Tibial nerve (tissue), 4 donors: ENCODE results near the gene CPNE6. TPM values are rescaled to one million over a fixed set of nuclear protein-coding genes. Genes with fewer than 3 reads are reported as not detected.
A peak's percentile ranks its signal among the peaks of the same experiment; 100 is the strongest.

Experiments
- DNase-seq, 2 donors: peaks; one replicate each; pipeline ENCODE4 v3.0.0-alpha.2; 2019; ENCODE audit warnings: low spot score in 2 of 2
- H3K27ac ChIP-seq, 4 donors: fragments of 200-600 bp; sonication (generic) in 3 of 4; one replicate each; pipeline ENCODE4 v1.5.1; 2017 to 2019; ENCODE audit warnings: mild to moderate bottlenecking in 1 of 4
- H3K27me3 ChIP-seq, 2 donors: fragments of 200-600 bp; sonication (generic) in 1 of 2; one replicate each; pipeline versions ENCODE4 v1.5.1 to v1.6.0; 2017 to 2019
- H3K36me3 ChIP-seq, 3 donors: fragments of 200-600 bp; sonication (generic); one replicate each; pipeline ENCODE4 v1.5.1; 2018 to 2019
- H3K4me1 ChIP-seq, 4 donors: fragments of 200-600 bp; sonication (generic) in 3 of 4; one replicate each; pipeline ENCODE4 v1.5.1; 2017 to 2019
- H3K4me3 ChIP-seq, 4 donors: fragments of 200-600 bp; sonication (generic) in 3 of 4; one replicate each; pipeline ENCODE4 v1.5.1; 2017 to 2019; ENCODE audit warnings: mild to moderate bottlenecking in 1 of 4, moderate library complexity in 1 of 4
- H3K9me3 ChIP-seq, 4 donors: fragments of 200-600 bp; sonication (generic) in 3 of 4; one replicate each; pipeline ENCODE4 v1.5.1; 2017 to 2019
- EP300 ChIP-seq, 2 donors: sonication (generic); formaldehyde crosslinking; IDR thresholded peaks; one replicate each; pipeline ENCODE4 v1.6.1; 2017; ENCODE audit warnings: antibody characterized with exemption in 2 of 2, mild to moderate bottlenecking in 1 of 2
- POLR2A ChIP-seq, 2 donors: fragments of 450-650 bp; IDR thresholded peaks; one replicate each; pipeline ENCODE4 v1.6.1; 2017; ENCODE audit warnings: antibody characterized with exemption in 2 of 2, mild to moderate bottlenecking in 2 of 2, moderate library complexity in 2 of 2
- WGBS, 2 donors: methylation state at CpG; one replicate each; pipeline ENCODE4 v1.1.5; 2018; 5-methylcytosine and 5-hydroxymethylcytosine counted together
- total RNA-seq, 4 donors: library from RNA; depleted of rRNA; stranded (reverse); fragments of >200 nt; gene quantifications; one replicate each; pipeline ENCODE4 v1.1.0, GENCODE V29; 2016
- TF ChIP-seq, protein P1 (sequence below), 5 experiments: fragments of 200-600 bp in 3 of 5; fragments of 450-650 bp in 2 of 5; sonication (generic) in 3 of 5; IDR thresholded peaks; one replicate each; pipeline ENCODE4 v1.5.1; 2016 to 2019; ENCODE audit warnings: antibody characterized with exemption in 5 of 5, mild to moderate bottlenecking in 3 of 5, moderate library complexity in 2 of 5

The CPNE6 gene
- total RNA-seq, 4 donors from 2014 or later, result not detected

DNA sequence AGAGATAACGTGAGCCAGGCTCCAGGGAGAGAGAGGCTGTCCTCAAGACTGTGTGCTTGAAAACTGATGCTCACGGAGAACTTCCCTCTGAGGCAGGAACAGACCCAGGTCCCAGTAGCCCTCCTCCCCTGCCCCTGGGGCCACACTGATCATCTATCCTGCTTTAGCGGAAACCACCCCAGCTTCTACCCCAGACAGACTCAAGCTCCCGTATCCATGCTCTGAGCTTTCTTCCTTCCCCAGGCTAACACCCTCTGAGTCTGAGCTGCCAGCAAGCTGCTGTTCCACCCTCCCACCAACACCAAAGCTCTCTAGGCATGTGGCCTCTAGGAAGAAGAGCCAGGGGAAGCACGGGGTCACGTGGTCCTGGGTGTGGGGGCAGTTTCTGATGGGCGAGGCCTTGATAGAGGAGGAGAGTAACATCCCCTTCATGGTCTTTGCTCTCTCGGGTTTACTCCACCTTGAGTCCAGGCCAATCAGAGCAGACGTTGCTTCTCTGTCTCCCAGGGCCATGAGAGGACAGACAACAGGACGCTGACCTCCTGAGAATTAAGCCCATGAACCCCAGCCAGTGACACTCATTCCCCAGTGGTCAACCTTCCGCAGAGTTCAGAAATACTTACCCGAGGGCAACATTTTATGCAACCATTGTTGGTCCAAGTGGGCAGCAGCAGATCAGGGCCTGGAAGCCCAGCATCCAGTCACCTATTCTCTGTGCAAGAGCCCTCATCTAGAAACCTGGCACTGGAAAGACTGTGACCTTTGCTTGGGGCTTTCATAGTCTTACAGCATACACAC lies 24.1 kb downstream of the CPNE6 start:
- H3K36me3 ChIP-seq, result peaks cover 0 to 26% (median 13%) of the 10 kb centered on the region in 3 donors
- H3K27me3 ChIP-seq, result no peaks in the 10 kb centered on the region
- H3K9me3 ChIP-seq, result no peaks in the 10 kb centered on the region
- 60 to 61% methylated on average over 12 of the region's 12 CpGs for WGBS, 2 donors
- peak overlapping the region; percentile 67 to 98 (median 84) for H3K4me3 ChIP-seq
- TF ChIP-seq, protein P1, sequence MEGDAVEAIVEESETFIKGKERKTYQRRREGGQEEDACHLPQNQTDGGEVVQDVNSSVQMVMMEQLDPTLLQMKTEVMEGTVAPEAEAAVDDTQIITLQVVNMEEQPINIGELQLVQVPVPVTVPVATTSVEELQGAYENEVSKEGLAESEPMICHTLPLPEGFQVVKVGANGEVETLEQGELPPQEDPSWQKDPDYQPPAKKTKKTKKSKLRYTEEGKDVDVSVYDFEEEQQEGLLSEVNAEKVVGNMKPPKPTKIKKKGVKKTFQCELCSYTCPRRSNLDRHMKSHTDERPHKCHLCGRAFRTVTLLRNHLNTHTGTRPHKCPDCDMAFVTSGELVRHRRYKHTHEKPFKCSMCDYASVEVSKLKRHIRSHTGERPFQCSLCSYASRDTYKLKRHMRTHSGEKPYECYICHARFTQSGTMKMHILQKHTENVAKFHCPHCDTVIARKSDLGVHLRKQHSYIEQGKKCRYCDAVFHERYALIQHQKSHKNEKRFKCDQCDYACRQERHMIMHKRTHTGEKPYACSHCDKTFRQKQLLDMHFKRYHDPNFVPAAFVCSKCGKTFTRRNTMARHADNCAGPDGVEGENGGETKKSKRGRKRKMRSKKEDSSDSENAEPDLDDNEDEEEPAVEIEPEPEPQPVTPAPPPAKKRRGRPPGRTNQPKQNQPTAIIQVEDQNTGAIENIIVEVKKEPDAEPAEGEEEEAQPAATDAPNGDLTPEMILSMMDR (IDR thresholded peaks at IDR 0.05), result no peak
- TF ChIP-seq POLR2A (IDR thresholded peaks at IDR 0.05) (peak in 1 of 2 donors; percentile 46), EP300 (IDR thresholded peaks at IDR 0.05) (peak in 1 of 2 donors; percentile 12)
- DNase-seq, result peak; percentile 37 to 61
- peak overlapping the region; percentile 88 to 98 (median 93) for H3K27ac ChIP-seq
- H3K4me1 ChIP-seq, result peaks cover 0 to 33% (median 12%) of the 10 kb centered on the region in 4 donors

DNA sequence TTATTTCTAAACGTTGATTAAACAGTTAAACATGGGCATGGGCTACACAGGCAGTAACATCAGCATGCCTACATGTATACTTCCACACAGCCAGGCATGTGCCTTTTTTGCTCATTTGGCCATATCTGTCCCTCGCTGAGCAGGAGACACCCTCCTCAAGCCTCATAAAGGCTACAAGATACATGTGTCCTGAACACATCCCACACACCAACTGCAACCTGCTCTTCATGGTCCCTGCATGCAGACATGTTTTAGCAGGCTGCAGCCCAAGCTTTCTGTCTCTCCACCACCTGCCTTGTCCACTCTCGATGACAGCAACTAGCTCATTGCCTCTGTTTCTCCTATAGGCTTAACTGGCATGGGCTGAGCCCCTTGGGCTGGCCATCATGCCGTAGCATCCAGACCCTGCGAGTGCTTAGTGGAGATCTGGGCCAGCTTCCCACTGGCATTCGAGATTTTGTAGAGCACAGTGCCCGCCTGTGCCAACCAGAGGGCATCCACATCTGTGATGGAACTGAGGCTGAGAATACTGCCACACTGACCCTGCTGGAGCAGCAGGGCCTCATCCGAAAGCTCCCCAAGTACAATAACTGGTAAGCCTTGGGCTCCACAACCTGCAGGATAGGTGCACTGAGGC lies 25.3 kb downstream of the CPNE6 start:
- 96 to 97% methylated on average over 6 to 7 of the region's 8 CpGs for WGBS, 2 donors
- Histone ChIP-seq H3K4me1 (peaks cover 0 to 33% (median 12%) of the 10 kb centered on the region in 4 donors), H3K36me3 (peaks cover 0 to 38% (median 13%) of the 10 kb centered on the region in 3 donors), H3K4me3 (no peak overlapping the region), H3K27ac (no peak overlapping the region), H3K9me3 (no peaks in the 10 kb centered on the region), H3K27me3 (no peaks in the 10 kb centered on the region)
- DNase-seq, result no peak
- TF ChIP-seq EP300 (IDR thresholded peaks at IDR 0.05) (no peak), POLR2A (IDR thresholded peaks at IDR 0.05) (no peak)
- TF ChIP-seq, protein P1 (IDR thresholded peaks at IDR 0.05), result no peak

DNA sequence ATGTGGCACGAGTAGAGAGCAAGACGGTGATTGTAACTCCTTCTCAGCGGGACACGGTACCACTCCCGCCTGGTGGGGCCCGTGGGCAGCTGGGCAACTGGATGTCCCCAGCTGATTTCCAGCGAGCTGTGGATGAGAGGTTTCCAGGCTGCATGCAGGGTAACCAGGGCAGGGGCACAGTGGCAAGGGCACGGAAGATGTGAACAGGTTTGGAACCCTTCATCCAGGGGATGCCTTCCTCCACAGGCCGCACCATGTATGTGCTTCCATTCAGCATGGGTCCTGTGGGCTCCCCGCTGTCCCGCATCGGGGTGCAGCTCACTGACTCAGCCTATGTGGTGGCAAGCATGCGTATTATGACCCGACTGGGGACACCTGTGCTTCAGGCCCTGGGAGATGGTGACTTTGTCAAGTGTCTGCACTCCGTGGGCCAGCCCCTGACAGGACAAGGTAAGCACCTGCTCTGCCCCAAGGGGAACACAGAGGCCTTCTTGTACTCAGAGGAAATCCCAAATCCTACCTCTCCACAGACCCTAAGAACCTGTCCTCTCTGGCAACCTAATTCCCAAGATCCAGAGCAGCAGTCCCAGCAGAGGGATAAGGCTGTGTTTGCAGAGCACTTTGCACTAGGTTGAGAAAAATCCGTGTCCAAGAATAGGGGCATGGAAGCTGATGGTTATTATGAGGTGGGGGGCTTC lies 27.0 kb downstream of the CPNE6 start:
- no peak for TF ChIP-seq EP300 (IDR thresholded peaks at IDR 0.05)
- TF ChIP-seq, protein P1 (IDR thresholded peaks at IDR 0.05), result no peak
- TF ChIP-seq POLR2A (IDR thresholded peaks at IDR 0.05), result no peak
- 93 to 95% methylated on average over 15 to 16 of the region's 16 CpGs for WGBS, 2 donors
- Histone ChIP-seq H3K36me3 (peaks cover 0 to 50% (median 13%) of the 10 kb centered on the region in 3 donors), H3K4me3 (no peak overlapping the region), H3K4me1 (peaks cover 0 to 22% (median 8%) of the 10 kb centered on the region in 4 donors), H3K9me3 (no peaks in the 10 kb centered on the region), H3K27me3 (no peaks in the 10 kb centered on the region), H3K27ac (no peak overlapping the region)
- DNase-seq, result no peak

DNA sequence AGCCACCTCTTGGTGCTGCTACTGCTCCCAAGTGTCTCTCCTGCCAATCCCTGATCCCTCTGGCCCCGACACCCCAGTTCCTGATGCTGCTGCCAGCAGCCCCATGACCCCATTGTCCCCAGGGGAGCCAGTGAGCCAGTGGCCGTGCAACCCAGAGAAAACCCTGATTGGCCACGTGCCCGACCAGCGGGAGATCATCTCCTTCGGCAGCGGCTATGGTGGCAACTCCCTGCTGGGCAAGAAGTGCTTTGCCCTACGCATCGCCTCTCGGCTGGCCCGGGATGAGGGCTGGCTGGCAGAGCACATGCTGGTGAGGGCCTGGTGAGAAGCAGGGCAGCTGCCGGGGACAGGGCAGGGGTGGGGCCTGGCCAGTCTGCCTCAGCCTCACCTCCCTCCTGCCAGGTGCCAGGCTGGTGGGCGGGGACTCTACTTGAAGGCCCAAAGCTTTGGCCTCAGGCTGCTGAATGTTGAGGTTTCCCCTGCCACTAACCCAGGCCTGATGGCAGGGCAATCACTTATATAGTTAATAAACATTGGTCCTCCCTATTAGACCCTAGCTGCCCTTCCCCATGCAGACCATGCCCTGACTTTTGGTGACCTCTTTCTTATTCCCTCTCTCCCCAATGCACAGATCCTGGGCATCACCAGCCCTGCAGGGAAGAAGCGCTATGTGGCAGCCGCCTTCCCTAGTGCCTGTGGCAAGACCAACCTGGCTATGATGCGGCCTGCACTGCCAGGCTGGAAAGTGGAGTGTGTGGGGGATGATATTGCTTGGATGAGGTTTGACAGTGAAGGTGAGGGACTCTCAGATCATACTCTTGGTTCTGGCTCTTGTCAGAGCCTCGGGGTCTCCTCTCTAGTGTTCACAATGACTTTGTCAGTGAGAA lies 27.8 kb downstream of the CPNE6 start:
- Histone ChIP-seq H3K4me1 (peaks cover 0 to 16% (median 6%) of the 10 kb centered on the region in 4 donors), H3K27ac (no peak overlapping the region), H3K9me3 (no peaks in the 10 kb centered on the region), H3K4me3 (no peak overlapping the region), H3K36me3 (peaks cover 0 to 58% (median 13%) of the 10 kb centered on the region in 3 donors), H3K27me3 (no peaks in the 10 kb centered on the region)
- DNase-seq, result no peak
- WGBS, 2 donors, result 82 to 96% methylated on average over 8 to 10 of the region's 17 CpGs
- TF ChIP-seq EP300 (IDR thresholded peaks at IDR 0.05), result no peak
- TF ChIP-seq POLR2A (IDR thresholded peaks at IDR 0.05), result no peak
- TF ChIP-seq, protein P1 (IDR thresholded peaks at IDR 0.05), result no peak
